ENCODE results near the gene FYTTD1.

GRCh38 chr3:197794115-197794514 lies 44.4 kb downstream of the FYTTD1 start:
- no peak for TF ChIP-seq POLR2AphosphoS5 (IDR thresholded peaks at IDR 0.05; ENCODE audit: low read depth, low read length)
- TF ChIP-seq REST (IDR thresholded peaks at IDR 0.05; ENCODE audit: insufficient read depth in 1 of 2, low read depth in 2 of 2, low read length in 2 of 2): no peak
- TF ChIP-seq SIN3A (IDR thresholded peaks at IDR 0.05; ENCODE audit: borderline replicate concordance, insufficient read depth, low read length): no peak
- TF ChIP-seq TAF1 (IDR thresholded peaks at IDR 0.05; ENCODE audit: borderline replicate concordance, insufficient read depth, low read length): no peak
- no peak for TF ChIP-seq FOXP2 (optimal IDR thresholded peaks at IDR 0.05; ENCODE audit: borderline replicate concordance, extremely low read depth, extremely low read length, insufficient read depth)

Measured in PFSK-1 (cell line).